ENCODE data around the gene PIP4K2C.
"Not testable (repeated sequence)": the region's sequence is repeated elsewhere in the genome, so short reads cannot be mapped to it uniquely, and the experiment has no call there.

The PIP4K2C gene

GRCh38 chr12:57636731-57637130 is 45.7 kb downstream of the PIP4K2C start:
- not testable (repeated sequence) for DNase-seq (ENCODE audit: low read depth)

- no peak for DNase-seq (ENCODE audit: low read depth)
These were observed 46.4 kb downstream of the PIP4K2C start for GRCh38 chr12:57637364-57637763.

GRCh38 chr12:57638096-57638495 is 47.1 kb downstream of the PIP4K2C start:
- no peak for DNase-seq (ENCODE audit: low read depth)

GRCh38 chr12:57640175-57641042 is 49.4 kb downstream of the PIP4K2C start:
- no peak for DNase-seq (ENCODE audit: low read depth)

GRCh38 chr12:57641699-57642442 is 50.9 kb downstream of the PIP4K2C start:
- no peak for DNase-seq (ENCODE audit: low read depth)

- not testable (repeated sequence) for DNase-seq (ENCODE audit: low read depth)
These were observed 55.1 kb downstream of the PIP4K2C start for GRCh38 chr12:57645990-57646658.

GRCh38 chr12:57646659-57647049 is 55.7 kb downstream of the PIP4K2C start:
- DNase-seq (ENCODE audit: low read depth): not testable (repeated sequence)
